Activated CD4-positive, CD25-positive, alpha-beta regulatory T cell treated with anti-CD3 and anti-CD28 coated beads, Interleukin-2, amount 50 U/mL, for 16 hours (primary cell): ENCODE data around the gene ETFB.
"Not testable (repeated sequence)": the region's sequence is repeated elsewhere in the genome, so short reads cannot be mapped to it uniquely, and the experiment has no call there.

Experiments
- DNase-seq: peaks from one replicate; pipeline ENCODE4 v3.0.0-alpha.2; 2020; ENCODE audit warnings: low read depth, low spot score

ETFB gene

DNA sequence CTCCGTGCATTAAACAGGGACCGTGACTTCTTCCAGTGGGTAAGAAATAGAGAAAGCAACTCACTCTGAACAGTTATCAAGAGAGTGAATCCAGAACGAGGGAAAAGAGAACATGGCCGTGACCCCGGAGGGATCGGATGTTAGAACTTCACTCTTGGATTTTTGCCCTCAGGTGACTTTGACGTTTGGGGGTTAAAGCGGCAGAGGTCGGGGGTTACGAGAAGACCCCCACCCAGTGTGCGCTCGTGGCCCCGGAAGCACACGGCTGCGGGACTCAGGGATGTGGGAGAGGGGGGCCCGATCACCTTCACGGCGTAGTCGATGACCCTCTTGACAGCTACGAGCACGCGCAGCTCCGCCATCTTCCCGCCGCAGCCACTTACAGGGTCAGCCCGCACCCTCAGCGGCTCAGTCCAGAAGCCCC lies at the start of gene ETFB:
Gene ETFB (minus strand): TSS at position 424 of the 424 bp plus-strand sequence. CDS start 62 bp downstream, at position 362.
- DNase-seq: no peak

DNA sequence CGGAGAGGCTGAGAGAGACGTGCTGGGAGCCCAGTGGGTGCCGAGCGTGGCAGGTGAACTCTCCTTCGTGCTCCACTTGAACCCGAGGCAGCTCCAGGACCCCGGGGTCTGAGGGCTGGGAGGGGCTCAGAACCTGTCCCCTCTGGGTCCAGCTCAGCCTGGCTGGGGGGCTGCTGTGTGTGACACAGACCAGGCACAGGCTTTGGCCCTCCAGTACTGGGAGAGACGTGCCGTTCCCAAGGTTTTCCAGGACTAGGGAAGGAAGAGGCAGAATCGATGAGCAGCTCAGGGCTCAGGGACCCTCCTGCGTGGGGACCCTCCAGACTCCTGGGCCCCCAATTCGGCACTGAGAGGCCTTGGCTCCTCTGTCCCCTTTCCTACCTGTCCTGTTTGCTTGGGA lies 49.0 kb upstream of the ETFB start:
- DNase-seq: no peak

DNA sequence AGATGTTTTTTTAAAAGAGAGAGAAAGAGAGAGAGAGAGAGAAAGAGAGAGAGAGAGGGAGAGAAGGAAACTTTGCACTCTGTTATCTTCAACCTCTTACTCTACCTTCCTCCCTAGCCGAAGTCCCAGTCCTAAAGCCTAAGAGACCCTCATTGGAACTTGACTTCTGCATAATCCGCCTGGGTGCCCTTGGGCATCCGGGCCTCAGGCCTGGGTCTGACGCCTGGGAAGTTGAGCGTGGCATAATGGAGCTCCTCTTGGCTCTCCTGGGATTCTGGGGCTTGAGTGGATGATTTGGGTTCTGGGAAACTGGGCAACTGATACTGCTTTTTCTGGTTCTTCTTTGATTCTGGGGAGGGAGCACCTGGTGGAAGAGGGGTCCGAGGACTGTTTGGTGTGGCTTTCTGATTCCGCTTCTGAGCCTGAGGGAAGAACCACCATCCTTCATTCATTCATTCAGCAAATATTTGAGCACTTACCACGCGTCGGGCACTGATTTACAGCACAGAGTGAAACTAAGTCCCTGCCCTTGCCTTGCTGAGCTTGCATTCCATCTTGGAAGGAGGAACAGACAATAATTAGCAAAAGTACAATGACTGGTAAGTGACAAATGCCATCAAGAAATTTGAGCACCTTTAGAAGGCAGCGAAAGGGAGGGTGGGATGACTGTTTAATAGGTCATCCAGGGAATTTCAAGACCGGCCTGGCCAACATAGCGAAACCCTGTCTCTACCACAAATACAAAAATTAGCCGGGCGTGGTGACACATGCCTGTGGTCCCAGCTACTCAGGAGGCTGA lies 45.0 kb upstream of the ETFB start:
- DNase-seq: no peak

DNA sequence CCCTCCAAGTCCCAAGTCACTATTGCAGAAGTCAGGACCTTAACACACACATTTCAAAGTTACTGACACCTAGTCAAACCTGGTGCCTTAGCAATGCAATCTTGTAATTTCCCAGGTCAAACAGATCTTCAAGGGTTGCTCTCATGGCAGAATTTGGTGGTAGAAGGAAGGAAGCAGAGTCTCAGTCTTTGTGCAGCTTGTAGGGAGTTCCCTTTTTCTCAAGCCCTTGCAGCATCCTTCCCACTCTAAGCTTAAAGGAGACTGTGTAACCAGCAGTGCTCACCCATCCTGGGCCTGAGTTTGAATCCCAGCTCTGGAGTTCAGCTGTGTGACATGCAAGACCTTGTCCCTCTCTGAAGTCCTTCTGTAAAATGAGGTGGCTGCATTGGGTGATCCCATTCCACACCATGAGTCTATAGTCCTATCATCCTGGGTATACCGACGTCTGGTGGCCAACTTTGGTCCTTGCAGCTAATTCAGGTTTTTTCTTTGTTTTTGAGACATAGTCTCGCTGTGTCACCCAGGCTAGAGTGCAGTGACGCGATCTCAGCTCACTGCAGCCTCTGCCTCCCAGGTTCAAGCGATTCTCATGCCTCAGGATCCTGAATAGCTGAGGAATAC lies 41.4 kb upstream of the ETFB start:
- no peak for DNase-seq

DNA sequence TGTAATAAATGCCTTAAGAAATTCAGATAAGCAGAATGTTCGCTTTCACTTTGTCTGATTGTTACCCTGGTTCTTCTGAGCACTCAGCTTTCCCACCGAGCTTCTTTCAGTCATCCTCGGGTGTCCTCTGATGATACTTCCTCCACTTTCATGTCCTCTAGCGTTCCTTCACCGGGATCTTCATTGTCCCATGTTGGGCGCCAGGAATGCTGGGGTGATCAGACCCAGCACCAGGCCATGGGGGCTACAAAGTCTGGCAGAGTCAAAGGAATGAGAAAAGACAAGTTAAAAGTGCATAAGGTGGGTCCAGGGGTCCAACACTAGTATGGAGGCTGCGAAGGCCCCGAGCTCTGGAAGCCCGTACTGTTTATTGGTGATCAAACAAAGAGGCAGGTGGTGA lies 35.9 kb upstream of the ETFB start:
- no peak for DNase-seq

DNA sequence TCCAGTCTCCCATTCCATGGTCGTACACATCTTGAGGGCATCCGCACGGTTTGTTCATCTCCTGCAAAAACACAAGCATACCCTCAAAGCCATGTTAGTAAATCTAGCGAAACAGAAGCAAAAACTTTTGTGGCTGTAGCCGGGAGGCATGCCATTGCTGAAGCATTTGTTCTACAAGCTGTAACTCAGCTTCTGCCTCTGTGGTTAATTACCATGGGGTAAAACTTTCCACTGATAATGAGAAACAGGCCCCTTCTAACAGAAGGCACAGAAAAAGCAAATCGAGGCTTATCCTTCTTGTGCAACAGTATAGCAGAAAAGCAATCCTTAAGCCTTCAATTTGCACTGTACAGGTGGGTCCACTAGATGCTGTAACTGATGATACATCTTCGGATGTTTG lies 33.7 kb upstream of the ETFB start:
- not testable (repeated sequence) for DNase-seq

DNA sequence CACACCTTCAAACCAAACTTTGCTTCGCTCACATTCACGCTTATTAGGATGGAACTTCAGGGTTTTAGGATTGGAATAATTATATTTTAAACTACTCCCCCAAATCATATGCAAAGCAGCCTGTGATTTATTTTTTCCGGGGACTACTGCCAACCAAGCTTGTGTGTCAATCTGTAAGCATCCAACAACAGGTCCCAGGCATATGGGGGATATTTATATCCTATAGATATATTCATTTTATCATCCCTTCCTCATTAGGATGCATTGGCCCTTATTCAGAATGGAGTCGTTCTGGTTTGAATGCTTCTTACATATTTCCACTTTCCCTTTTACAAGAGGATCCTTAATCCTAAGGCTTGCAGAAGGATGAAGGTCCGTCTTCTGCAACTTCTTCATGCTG lies 33.0 kb upstream of the ETFB start:
- no peak for DNase-seq

DNA sequence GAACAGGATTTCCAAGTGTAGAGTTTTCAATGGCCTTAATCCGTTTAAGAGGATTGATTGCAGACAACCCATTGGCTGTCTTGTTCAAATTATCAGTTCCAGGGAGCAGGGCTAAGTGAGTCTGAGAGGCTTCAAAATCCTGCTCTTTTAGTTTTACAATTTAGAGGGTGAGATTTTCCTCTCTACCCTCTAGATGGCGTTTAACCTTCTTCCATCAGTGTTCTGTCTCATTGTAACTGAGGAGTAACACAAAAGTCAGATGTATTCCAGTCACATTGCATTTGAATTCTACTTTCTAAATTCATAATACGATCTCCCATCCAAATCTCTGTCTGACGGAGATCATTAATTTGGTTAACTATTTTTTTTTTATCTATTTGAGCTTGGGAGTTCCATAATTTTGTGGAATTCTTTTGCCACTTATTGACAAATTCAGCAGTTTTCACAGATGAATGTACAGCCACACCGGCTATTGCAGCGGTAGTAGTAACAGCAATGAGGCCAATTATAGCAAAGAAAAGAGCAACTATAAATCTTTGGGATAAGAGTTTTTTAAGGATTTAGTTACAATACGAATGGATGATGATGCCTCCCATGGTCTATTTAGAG lies 32.0 kb upstream of the ETFB start:
- no peak for DNase-seq

DNA sequence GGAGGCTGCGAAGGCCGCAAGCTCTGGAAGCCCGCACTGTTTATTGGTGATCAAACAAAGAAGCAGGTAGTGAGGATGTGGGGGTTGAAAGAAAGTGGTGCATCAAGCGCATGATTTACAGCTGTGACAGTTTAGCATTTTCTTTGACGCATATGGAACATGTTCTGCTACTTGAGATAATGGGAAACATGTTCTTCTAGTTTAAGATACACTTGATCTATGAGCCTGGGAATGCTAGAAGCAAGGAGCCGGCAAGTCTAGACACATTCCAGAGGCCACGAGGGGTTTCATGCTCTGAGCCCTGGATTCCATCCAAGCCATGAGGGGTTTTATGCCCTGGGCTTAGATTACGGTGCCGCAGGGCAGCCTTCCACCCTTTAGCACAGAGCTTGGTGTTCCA lies 31.3 kb upstream of the ETFB start:
- DNase-seq: not testable (repeated sequence)

DNA sequence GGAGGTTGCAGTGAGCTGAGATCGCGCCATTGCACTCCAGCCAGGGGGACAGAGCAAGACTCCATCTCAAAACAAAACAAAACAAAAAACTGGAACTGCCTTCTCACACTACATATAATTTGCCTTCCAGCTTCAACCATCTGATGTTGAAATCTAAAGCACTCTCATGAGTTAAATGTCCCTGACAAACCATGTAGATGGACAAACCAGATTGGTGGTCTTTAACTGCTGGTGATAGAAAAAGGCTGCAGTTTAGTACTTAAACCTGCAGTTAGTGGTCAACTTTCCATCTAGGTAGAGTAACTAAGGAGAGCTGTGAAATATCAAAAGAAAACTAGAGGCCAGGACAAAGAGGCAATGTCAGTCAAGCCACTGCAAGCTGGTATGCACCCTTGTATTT lies 30.0 kb upstream of the ETFB start:
- DNase-seq: no peak

DNA sequence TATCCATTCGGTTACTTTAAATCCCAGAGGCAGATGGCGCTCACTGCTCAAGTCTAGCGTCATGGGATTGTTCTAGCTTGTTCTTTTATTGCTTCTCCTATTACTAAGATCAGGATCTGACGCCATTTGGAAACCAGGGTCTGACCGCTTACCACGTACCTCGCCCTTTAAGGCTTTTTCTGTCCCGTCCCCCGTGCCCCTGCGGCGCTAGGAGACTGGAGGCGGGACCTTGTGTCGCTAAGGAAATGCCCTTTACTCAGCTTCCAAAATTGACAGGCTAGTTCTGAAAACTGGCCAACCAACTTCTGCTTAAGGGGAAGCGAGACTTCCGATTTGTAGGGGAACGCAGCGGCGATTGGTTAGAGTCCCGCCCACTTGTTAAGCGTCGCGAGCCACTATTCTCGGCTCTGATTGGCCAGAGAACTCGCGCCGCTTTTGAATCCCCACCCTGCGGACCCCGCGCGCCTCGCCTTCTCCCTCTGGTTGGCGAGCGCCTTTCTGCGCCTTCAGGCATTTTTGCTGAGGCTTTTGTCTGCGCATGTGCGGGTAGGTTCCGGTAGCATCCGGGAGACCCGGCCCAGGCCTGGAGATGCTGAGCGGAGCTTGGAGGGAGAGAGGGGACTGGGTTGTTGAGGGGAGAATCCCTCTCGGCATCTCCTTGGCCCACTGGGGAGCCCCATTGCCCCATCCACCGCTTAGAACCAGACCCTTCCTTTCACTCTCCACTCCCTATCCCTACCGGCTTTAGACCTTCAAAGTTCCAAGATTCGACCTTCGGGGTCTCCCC lies 28.1 kb upstream of the ETFB start:
- peak; percentile 83 for DNase-seq

DNA sequence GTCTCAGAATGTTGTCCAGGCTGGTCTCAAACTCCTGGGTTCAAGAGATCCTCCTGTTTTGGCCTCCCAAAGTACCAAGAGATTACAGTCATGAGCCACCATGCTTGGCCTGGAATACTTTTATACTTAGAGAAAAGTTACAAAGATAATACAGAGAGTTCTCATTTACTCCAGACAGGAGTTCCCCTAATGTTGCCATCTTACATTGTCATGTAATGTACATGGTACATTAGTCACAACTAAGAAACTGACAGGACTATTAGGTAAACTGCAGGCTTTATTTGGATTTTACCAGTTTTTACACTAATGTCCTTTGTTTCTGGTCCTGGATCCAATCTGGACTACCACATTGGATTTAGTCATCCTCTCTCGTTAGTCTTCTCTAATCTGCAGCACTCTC lies 26.5 kb upstream of the ETFB start:
- no peak for DNase-seq

DNA sequence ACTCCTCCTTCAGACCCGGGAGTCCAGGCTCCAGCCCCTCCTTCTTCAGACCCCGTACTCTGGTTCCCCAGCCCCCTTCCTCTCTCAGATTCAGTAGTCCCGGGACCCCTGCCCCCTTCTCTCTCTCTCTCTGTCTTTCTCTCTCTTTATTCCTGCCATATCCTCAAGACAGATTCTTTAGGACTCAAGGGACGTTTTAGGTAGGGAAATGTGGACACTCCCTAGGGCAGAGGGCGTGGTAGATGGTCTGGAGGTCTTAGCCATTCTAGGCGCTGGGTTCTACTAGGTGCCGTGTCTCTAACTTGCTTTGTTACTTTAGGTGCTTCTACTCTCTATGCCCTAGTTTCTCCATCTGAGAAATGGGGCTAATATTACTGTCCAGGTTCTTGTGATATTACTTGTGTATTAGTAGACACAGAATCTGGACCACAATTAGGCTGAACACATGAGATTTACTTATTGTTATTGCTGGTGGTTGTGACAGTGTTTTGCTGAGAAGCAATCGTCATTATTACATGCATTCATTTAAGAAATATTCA lies 25.0 kb upstream of the ETFB start:
- DNase-seq: no peak

DNA sequence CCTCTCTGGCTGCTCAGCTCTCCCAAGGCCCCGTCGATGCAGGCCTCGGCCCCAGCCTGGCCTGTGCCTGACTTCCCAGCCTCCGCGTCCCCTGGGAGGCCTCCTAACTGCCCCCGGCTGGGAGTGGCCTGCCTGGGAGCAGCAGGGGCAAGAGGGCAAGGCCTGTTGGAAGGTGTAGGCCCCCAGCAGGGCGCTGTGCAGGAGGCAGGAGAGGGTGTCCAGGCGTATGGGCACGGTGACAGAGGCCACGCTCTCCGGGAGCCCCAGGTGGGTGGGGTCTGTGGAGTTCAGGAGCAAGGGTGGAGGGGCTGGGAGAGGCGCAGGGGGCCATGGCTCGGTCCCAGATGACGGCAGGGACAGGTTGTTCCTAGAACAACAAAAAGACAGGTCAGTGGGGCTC lies 23.0 kb upstream of the ETFB start:
- no peak for DNase-seq

DNA sequence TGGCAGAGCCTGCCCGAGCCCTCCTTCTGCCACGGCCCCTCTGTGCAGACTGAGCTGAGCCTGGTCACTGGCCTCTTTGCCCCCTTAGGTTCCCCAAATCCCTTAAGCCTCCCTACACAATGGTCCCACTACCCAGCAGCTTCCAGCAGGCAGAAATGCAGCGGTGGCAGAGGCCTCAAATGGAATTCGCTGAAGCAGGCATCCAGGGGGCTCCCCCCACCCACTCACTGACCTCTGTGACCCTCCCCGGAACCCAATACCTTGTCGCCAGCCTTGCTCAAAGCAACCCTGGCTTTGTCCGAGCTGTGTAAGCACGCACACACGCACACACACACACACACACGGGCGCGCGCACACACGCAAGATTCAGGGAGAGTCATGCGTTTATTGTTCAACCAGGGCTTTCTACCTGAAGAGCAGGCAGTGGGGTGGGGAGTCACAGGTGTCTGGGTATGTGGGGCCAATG lies 21.8 kb upstream of the ETFB start, which contains the start of gene LIM2:
Gene LIM2 (minus strand): TSS at position 51 of the 466 bp plus-strand sequence. CDS start 531 bp downstream, outside the sequence.
- DNase-seq: no peak

DNA sequence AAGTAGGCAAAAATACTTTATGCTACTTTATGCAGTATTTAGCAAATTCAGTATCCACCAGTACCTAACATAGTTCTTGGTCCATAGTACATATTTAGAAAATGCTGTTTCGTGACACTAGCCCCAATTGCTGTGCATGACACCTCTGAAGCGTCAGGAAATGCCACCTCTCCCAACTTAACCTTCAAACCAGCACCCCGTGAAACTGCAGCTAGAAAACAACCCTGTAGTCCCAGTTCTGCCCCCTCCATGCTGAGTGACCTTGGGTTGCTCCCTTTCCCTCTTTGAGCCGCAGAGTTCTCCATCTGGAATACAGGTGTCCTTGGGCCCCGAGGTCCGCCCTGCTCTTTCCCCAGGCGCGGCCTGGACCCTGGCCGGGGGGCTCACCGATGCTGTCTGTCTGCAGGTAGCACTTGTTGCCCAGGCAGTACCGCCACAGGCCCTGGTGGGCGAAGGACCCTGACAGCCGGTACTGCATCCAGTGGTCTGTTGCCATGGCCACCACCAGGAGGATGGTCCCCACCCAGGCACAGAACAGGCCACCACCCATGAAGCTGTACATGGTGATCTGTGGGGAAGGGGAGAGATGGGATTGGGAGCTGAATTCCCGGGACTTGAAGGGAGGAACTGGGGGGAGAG lies 20.8 kb upstream of the ETFB start:
- DNase-seq: no peak

DNA sequence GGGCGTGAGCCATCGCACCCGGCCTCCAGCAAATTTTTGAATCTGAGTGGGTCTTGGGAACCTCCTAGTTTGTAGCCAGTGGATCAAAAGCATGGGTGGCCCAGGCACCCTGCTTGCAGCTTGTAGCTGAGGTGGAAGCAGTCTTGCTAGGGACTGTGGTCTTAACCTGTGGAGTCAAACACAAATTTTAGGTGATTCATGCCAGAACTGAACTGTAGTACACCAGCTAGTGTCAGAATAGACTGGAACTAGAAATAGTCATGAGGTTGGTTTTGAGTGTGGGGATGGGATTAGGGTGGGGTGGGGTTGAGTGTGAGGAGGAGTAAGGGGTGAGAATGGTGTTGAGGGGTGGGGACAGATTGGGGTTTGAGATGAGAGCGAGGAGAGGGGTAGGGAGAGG lies 15.8 kb upstream of the ETFB start:
- no peak for DNase-seq

DNA sequence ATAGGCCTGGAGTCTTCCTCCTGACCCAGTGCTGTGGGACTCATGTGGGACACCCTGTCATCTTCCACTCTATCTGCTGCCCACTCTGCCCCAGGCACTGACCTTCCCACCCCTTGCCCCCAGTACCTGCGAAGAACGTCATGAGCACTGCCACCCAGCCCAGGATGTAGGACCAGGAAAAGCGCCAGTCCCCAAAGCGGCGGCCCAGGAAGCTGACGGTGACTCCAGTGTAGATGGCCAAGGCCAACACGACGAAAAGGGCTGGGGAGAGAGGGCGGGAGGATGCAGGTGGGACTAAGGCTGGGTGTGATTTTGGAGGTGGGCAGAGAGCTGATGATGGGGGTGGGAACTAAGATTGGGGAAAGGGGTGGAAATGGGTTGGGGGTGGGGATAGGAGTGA lies 14.2 kb upstream of the ETFB start:
- DNase-seq: no peak

DNA sequence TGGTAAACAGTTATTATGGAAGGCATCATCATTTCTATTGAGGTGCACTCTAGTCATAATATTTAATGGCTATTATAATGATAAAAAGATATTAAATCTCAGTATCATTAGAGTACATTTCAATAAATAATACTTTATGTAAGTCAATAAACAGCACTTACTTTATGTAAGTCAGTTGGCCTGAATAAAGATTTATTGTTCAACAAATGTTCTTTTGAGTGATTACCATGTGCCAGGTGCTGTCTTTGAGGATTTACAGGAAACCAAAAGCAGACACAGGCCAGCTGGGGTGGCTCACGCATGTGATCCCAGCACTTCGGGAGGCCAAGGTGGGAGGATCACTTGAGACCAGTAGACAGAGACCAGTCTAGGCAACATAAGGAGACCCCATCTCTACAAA lies 11.2 kb upstream of the ETFB start:
- no peak for DNase-seq

DNA sequence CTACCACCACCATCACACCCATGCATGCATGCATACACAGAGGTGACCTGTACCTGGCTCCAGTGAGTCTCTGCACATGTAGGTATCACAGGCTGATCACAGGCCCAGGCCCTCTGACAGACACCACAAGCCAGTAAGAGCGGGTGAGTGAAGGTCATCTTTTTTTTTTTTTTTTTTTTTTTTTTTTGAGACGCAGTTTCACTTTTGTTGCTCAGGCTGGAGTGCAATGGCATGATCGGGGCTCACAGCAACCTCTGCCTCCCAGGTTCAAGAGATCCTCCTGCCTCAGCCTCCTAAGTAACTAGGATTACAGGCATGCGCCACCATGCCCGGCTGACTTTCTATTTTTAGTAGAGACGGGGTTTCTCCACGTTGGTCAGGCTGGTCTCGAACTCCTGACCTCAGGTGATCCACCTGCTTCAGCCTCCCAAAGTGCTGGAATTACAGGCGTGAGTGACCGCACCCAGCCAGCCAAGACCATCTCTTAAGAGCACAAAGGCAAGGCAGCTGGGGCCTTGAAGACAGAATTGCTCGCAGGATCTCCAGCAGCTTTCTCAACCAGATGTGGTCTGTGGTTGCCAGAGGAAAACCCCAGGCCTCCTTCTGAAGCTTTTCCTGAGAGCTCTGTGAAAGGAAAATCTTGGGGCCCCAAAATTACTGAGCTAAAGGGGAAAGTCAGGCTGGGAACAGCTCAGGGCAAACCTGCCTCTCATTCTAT lies 9.5 kb upstream of the ETFB start:
- DNase-seq: no peak
